EL (cell line): Measurements from ENCODE around the gene TAOK1.

ENCODE experiments used
- DNase-seq: peaks from one replicate; pipeline ENCODE4 v3.0.0-alpha.2; 2016

The TAOK1 gene

GRCh38 chr17:29572691-29573557 lies 182.8 kb downstream of the TAOK1 start:
- DNase-seq, result peak; percentile 42

- no peak for DNase-seq
Measured at GRCh38 chr17:29573558-29573869, 183.4 kb downstream of the TAOK1 start.

- DNase-seq, result no peak
Measured at GRCh38 chr17:29573871-29574731, 183.9 kb downstream of the TAOK1 start.

GRCh38 chr17:29574732-29575510 lies 184.8 kb downstream of the TAOK1 start:
- no peak for DNase-seq

GRCh38 chr17:29575511-29576213 lies 185.5 kb downstream of the TAOK1 start:
- no peak for DNase-seq

GRCh38 chr17:29576214-29577000 lies 186.2 kb downstream of the TAOK1 start:
- DNase-seq, result no peak

- no peak for DNase-seq
Measured at GRCh38 chr17:29577001-29577370, 186.8 kb downstream of the TAOK1 start.

GRCh38 chr17:29577385-29578211 lies 187.4 kb downstream of the TAOK1 start:
- DNase-seq, result no peak

GRCh38 chr17:29578626-29579485 lies 188.7 kb downstream of the TAOK1 start:
- DNase-seq, result no peak

GRCh38 chr17:29579866-29580771 lies 190.0 kb downstream of the TAOK1 start:
- peak; percentile 79 for DNase-seq

- no peak for DNase-seq
Measured at GRCh38 chr17:29581583-29582253, 191.6 kb downstream of the TAOK1 start.

GRCh38 chr17:29582254-29582765 lies 192.1 kb downstream of the TAOK1 start:
- DNase-seq, result no peak

- DNase-seq, result no peak
Measured at GRCh38 chr17:29582772-29583171, 192.6 kb downstream of the TAOK1 start.

- DNase-seq, result no peak
Measured at GRCh38 chr17:29583324-29584248, 193.4 kb downstream of the TAOK1 start.

GRCh38 chr17:29584452-29585079 lies 194.4 kb downstream of the TAOK1 start:
- DNase-seq, result no peak

GRCh38 chr17:29585080-29585751 lies 195.1 kb downstream of the TAOK1 start:
- peak; percentile 44 for DNase-seq
